ENCODE data around the gene FIGN.

The FIGN gene

GRCh38 chr2:163558251-163559021, 177.4 kb downstream of the FIGN start:
- no peak for DNase-seq (ENCODE audit: low read depth)

DNA sequence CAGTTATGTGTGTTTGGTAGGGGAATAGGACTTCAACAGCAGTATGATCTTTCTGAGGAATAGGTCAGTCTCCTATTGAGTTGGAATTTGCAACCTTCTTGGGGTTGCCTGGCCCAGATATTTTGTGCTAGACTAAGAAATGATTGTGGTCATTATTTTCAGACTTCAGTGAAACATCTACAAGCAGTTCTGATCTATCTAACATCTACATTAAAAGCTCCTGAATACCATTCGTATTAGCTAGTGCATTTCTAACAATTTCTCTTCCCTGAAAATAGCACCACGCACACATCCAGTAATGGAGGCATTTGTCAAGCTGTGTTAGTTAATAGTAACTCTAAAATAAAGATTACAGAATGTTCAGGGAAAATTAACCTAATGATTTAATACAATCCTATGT, 179.3 kb downstream of the FIGN start:
- no peak for DNase-seq (ENCODE audit: low read depth)

GRCh38 chr2:163554864-163555263, 180.9 kb downstream of the FIGN start:
- no peak for DNase-seq (ENCODE audit: low read depth)

DNA sequence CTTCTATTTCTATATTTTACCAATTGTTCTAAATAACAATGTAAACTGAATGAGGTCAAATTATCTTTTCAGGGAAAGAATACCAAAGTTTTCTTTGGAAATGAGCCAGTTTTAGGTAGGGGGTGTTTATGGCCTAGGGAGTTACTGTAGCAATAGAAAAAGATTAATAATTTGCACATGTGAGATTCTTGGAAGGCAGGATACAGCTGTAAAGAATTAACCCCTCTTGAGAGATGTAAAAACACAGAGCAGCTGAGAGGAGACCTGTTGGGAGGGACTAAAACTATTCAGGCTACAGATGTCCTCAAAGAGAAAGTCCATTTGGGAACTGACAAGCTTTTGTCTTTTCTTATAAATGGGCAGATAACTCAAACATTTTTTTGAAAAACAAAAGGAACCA, 182.2 kb downstream of the FIGN start:
- no peak for DNase-seq (ENCODE audit: low read depth)

GRCh38 chr2:163552758-163553157, 183.1 kb downstream of the FIGN start:
- DNase-seq (ENCODE audit: low read depth): no peak

GRCh38 chr2:163551616-163552373, 184.0 kb downstream of the FIGN start:
- no peak for DNase-seq (ENCODE audit: low read depth)

DNA sequence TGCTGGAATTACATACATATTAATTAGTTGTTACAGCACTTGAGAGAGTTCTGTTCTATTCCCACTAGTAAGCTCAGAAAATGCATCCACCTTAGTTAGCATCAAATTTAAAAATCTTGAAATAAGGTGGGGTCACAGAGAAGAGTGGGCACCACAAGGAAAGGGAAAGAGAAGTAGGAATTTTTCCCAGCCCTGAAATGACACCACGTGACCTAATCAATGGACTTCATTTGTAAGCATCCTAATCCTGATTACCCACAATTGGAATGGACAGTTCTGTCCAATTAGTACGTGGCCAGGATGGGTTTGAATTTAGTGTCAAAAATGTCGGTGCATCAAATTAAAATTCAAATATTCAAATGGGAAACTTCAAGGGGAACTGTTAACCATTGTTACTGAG, 186.8 kb downstream of the FIGN start:
- no peak for DNase-seq (ENCODE audit: low read depth)
